ENCODE measurements around the gene NEK10. TPM values are rescaled to one million over a fixed set of nuclear protein-coding genes. Genes with fewer than 3 reads are reported as not detected.

The NEK10 gene
- polyA plus RNA-seq, 1 donor: 4.6 TPM

DNA sequence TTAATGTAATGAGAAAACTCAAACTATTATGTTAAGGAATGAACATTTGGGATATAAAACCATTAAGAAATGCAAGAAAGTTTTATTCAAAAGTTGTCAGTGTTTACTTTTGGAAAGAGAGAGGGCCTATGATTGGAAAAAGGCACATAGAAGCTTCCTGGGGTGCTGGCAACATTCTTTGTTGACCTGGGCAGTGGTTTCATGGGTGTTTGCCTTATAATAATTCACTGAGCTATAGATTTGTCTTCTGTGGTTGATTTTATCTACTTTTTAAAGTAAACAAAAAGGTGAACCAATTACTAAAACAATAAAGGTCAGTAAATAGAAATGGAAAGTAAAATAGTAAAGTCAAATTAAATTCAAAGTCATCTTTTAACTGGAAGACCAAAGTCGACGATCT is 308.8 kb downstream of the NEK10 start:
- no peak for DNase-seq (ENCODE audit: low read depth)

Other genes with a start within 250 kb of the NEK10 start
- 14.6 TPM for gene SLC4A7, start 115.0 kb upstream of the NEK10 start, polyA plus RNA-seq (ENCODE audit: insufficient read length)